ENCODE results near the gene TCF25. TPM values are rescaled to one million over a fixed set of nuclear protein-coding genes. Genes with fewer than 3 reads are reported as not detected.

Gene TCF25
- total RNA-seq, 2 experiments from 2014 or later = 167 to 192 TPM

DNA sequence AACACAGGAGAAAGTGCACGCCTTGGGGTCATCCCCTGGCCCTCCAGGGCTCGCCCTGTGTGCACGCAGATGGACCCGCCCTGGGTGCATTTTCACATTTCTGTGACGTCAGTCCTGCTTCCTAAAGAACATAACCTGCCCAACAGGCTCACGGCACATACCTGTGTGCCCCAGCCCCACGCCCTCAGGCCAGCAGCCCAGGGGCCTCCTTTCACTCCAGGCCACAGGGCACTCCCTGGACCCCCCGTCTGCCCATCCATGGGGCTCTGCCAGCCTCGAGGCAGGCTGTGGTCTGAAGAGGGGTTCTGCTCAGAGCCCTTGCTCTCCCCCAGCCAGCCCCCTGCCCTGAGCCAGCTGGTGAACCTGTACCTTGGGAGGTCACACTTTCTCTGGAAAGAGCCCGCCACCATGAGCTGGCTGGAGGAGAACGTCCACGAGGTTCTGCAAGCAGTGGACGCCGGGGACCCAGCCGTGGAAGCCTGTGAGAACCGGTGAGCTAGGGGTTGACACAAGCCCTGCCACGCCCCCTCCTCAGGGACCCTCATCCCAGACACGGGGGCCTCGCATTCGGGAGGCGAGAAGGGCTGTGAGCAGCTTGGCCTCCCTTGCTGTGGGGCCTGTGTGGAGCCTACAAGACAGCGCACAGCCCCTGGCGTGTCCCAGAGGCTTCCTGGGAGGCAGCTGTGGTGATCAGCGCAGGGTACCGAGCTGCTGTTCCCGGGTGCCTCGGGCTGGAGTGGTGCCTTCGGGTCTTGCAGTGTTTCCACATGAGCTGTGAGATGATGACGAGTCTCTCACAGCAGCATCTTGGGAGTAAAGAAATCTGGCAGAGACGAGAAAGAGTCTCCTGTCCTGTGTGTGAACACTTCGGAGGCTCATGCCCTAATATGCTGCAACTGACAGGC, 31.5 kb downstream of the TCF25 start:
- POLR2A ChIA-PET = interaction anchor here (1.1 kb wide), 1 partner anchor 16 kb away, joined by 3 read pairs; no protein-coding TSS in a partner anchor
- peaks cover 5% of the 10 kb centered on the region for H3K4me1 Mint-ChIP-seq
- CTCF ChIA-PET = no interaction called here
- no peaks in the 10 kb centered on the region for H3K27me3 Mint-ChIP-seq
- H3K36me3 Mint-ChIP-seq (ENCODE audit: low read depth) = peaks cover 47% of the 10 kb centered on the region
- H3K27ac Mint-ChIP-seq = no peak overlapping the region
- no peaks in the 10 kb centered on the region for H3K9me3 Mint-ChIP-seq
- no peak overlapping the region for H3K4me3 Mint-ChIP-seq
- DNase-seq = no peak

DNA sequence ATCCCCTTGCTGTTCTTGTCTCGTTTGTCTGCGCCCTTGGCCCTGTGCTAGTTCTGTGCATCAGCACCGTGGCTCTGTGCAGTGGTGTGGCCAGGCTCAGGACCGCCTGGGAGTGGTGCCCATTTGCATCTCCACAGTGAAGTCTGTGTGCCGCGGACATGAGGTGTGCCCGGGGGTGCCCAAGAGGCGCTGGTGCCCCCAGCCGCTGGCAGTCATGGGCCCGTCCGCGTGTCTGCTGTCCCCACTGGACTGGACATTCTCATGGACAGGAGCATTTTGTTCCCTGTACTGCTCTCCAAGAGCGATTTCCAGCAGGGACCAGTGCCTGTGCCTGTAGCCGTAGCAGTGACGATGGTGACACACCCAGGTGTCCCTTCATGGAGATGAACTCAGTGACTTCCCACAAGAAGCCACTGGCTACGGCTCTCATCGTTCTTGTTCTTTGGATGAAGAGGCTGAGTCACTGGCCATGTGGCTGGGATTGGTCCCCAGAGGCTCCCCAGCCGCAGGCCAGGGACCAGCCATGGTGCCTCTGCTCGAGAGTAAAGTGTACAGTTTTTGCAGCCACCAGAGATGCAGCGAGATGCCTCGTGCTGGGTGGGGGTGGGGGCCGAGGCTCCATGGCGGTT, 32.2 kb downstream of the TCF25 start:
- H3K27ac Mint-ChIP-seq = no peak overlapping the region
- H3K27me3 Mint-ChIP-seq = no peaks in the 10 kb centered on the region
- CTCF ChIA-PET = no interaction called here
- H3K36me3 Mint-ChIP-seq (ENCODE audit: low read depth) = peaks cover 47% of the 10 kb centered on the region
- H3K4me3 Mint-ChIP-seq = no peak overlapping the region
- DNase-seq = no peak
- POLR2A ChIA-PET = interaction anchor here (1.1 kb wide), 1 partner anchor 17 kb away, joined by 3 read pairs; no protein-coding TSS in a partner anchor
- no peaks in the 10 kb centered on the region for H3K9me3 Mint-ChIP-seq
- peaks cover 8% of the 10 kb centered on the region for H3K4me1 Mint-ChIP-seq

DNA sequence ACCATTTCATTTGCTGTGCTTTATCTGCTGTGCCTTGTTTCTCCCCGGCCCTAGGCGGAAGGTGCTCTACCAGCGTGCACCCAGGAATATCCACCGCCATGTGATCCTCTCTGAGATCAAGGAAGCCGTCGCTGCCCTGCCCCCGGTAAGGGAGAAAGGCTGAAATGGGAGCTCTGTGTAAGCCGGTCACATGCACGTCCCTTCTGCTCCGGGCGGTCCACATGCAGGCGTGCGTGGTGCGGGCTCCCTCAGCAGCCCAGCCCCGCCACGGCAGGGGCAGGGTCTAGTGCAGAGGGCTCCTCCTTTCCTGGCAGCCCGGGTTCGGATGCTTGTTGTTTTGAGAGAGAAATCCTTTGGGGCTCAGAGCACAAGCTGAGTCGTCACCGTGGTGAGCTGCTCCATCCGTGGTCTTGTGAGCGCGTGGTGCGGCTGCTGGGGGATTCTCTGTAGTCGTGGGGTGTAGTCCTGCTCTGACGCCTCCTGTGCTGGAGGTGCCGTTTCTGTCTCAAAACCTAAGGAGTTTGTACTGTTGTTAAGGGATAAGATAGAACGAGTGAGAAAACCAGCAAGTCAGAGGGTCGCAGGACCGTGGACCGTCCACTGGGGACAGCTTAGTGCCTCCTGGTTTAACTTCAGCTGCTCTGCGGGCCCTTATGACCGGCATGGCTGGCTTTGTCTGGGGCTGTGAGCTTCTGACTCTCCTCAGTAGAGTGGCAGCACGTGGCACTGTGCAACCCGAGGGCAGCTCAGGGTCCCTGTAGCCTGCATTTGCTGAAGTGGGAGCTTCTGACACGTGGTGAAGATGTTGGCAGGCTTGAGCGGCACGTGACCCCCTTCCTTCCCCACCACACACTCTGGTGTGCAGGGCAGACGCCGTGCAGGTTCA, 33.0 kb downstream of the TCF25 start:
- POLR2A ChIA-PET = interaction anchor here (1.8 kb wide), 1 partner anchor 11 kb away, joined by 8 read pairs; no protein-coding TSS in a partner anchor
- no peaks in the 10 kb centered on the region for H3K9me3 Mint-ChIP-seq
- peaks cover 46% of the 10 kb centered on the region for H3K36me3 Mint-ChIP-seq (ENCODE audit: low read depth)
- no peak overlapping the region for H3K27ac Mint-ChIP-seq
- H3K4me1 Mint-ChIP-seq = peaks cover 10% of the 10 kb centered on the region
- CTCF ChIA-PET = interaction anchor here (1.5 kb wide), 1 partner anchor 45 kb away, joined by 6 read pairs; no protein-coding TSS in a partner anchor
- no peak for DNase-seq
- no peak overlapping the region for H3K4me3 Mint-ChIP-seq
- H3K27me3 Mint-ChIP-seq = no peaks in the 10 kb centered on the region

- Mint-ChIP-seq H3K4me3 (no peak overlapping the region), H3K4me1 (peaks cover 10% of the 10 kb centered on the region), H3K36me3 (ENCODE audit: low read depth) (peaks cover 54% of the 10 kb centered on the region), H3K27me3 (no peaks in the 10 kb centered on the region), H3K9me3 (no peaks in the 10 kb centered on the region), H3K27ac (no peak overlapping the region)
- ChIA-PET CTCF (interaction anchor here (0.6 to 1.5 kb wide), 2 partner anchors 46 to 448 kb away, joined by 4 to 6 read pairs; no protein-coding TSS in a partner anchor), POLR2A (interaction anchor here (1.8 kb wide), 1 partner anchor 10 kb away, joined by 8 read pairs; no protein-coding TSS in a partner anchor)
- no peak for DNase-seq
Observed at GRCh38 chr16:89907055-89907814, 33.8 kb downstream of the TCF25 start.

GRCh38 chr16:89908236-89908635, 34.8 kb downstream of the TCF25 start:
- CTCF ChIA-PET = interaction anchor here (1.5 to 3.0 kb wide), 2 partner anchors 47 to 209 kb away, joined by 6 to 18 read pairs; no protein-coding TSS in a partner anchor

DNA sequence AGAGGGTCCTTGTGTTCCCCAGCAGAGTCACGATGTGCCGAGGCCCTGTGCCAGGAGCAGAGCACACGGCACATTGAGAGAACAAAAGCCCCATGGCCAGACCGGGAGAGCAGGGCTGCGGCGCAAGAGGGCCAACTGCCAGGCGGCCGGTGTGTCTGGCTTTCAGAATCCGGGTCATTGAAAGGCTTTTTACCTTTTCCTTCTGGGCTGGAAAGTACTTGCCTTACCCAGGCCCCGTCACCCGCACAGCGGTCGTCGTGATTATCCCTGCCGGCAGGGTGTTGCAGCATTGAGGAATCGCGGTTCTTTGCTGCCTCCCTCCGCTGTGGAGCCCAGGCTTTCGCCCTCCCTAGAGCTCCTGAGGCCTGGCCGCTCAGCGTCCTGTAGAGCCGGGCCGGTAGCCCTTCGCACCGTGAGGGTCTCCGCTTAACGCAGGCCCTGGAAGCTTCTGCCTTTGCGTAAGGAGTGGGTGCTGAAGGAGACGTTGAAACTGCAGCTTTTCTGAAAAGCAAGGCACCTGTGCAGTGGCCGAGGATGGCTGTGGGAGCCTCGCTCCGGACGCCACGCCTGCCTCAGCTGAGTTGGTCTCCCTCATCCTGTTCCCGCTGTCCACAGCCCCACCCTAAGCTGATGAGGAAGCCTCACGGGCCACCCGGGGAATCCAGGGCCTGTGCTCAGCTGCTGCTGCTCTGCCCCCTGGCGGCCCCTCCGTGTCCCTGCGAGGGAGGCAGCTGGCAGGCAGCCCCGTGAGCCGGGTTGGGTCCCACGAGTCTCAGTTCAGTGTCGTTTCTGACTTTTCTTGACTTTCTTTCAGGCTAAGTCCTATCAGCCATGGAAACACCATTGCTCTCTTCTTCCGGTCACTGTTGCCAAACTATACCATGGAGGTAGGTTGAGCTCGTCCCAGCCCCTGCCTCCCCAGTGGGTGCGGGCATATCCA, 36.7 kb downstream of the TCF25 start:
- no peak overlapping the region for H3K4me3 Mint-ChIP-seq
- H3K9me3 Mint-ChIP-seq = no peaks in the 10 kb centered on the region
- ChIA-PET POLR2A (interaction anchor here (0.8 to 1.7 kb wide), 4 partner anchors 9 to 36 kb away, joined by 3 to 12 read pairs (median 4); partner anchors contain the start of genes MC1R and TCF25), CTCF (interaction anchor here (0.5 to 3.0 kb wide), 27 partner anchors 9 to 1284 kb away, joined by 3 to 18 read pairs (median 4); partner anchors contain the start of genes MC1R, TCF25 and TUBB3)
- H3K36me3 Mint-ChIP-seq (ENCODE audit: low read depth) = peaks cover 55% of the 10 kb centered on the region
- DNase-seq = peak; percentile 77
- no peaks in the 10 kb centered on the region for H3K27me3 Mint-ChIP-seq
- no peak overlapping the region for H3K27ac Mint-ChIP-seq
- H3K4me1 Mint-ChIP-seq = peaks cover 10% of the 10 kb centered on the region

More at GRCh38 chr16:89908236-89908635, 34.8 kb downstream of the TCF25 start:
- Mint-ChIP-seq H3K27me3 (no peaks in the 10 kb centered on the region), H3K9me3 (no peaks in the 10 kb centered on the region), H3K4me3 (no peak overlapping the region), H3K27ac (no peak overlapping the region), H3K36me3 (ENCODE audit: low read depth) (peaks cover 56% of the 10 kb centered on the region), H3K4me1 (peaks cover 10% of the 10 kb centered on the region)
- POLR2A ChIA-PET = interaction anchor here (1.8 kb wide), 1 partner anchor 9 kb away, joined by 8 read pairs; no protein-coding TSS in a partner anchor
- no peak for DNase-seq

DNA sequence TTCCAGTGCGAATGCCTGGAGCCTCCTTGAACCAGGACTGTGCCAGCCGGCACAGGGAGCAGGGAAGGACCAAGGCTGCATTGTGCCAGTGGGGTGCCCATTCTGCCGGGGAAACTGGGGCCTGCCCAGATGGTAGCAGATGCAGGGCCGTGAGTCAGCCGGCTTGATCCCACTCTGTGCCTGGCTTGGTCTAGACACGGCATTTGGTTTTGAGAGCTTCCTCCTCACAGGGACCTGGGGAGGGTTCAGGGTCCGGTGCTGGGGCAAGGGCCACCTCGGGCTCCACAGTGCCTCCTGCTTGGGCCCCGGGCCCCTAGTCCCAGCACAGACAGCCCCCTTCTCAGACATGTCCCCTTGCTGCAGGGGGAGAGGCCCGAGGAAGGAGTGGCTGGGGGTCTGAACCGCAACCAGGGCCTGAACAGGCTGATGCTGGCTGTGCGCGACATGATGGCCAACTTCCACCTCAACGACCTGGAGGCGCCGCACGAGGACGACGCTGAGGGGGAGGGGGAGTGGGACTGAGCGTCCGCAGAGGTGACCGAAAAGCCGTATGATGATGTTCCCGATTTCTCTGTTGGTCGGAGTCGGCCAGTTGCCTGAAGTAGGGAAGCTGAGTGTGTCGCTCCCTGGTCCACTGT, 37.4 kb downstream of the TCF25 start:
- ChIA-PET CTCF (interaction anchor here (0.5 to 3.0 kb wide), 24 partner anchors 8 to 311 kb away, joined by 3 to 18 read pairs (median 4); partner anchors contain the start of genes MC1R, TCF25 and TUBB3), POLR2A (interaction anchor here (0.8 to 1.7 kb wide), 4 partner anchors 8 to 37 kb away, joined by 3 to 12 read pairs (median 4); partner anchors contain the start of genes MC1R and TCF25)
- Mint-ChIP-seq H3K27me3 (no peaks in the 10 kb centered on the region), H3K9me3 (no peaks in the 10 kb centered on the region), H3K36me3 (ENCODE audit: low read depth) (peaks cover 48% of the 10 kb centered on the region), H3K27ac (no peak overlapping the region), H3K4me1 (peaks cover 10% of the 10 kb centered on the region), H3K4me3 (no peak overlapping the region)
- DNase-seq = no peak

- Mint-ChIP-seq H3K9me3 (no peaks in the 10 kb centered on the region), H3K36me3 (ENCODE audit: low read depth) (peaks cover 43% of the 10 kb centered on the region), H3K4me3 (no peak overlapping the region), H3K27ac (no peak overlapping the region), H3K4me1 (peaks cover 12% of the 10 kb centered on the region), H3K27me3 (no peaks in the 10 kb centered on the region)
- ChIA-PET CTCF (interaction anchor here (1.5 to 2.1 kb wide), 3 partner anchors 11 to 205 kb away, joined by 4 to 11 read pairs (median 11); partner anchors contain the start of gene TUBB3), POLR2A (interaction anchor here (1.3 to 1.7 kb wide), 2 partner anchors 7 to 12 kb away, joined by 3 to 6 read pairs; partner anchors contain the start of gene MC1R)
- no peak for DNase-seq
Observed at GRCh38 chr16:89911375-89911774, 38.0 kb downstream of the TCF25 start.

GRCh38 chr16:89912143-89912542, 38.8 kb downstream of the TCF25 start:
- Mint-ChIP-seq H3K9me3 (no peaks in the 10 kb centered on the region), H3K27me3 (no peaks in the 10 kb centered on the region), H3K4me3 (no peak overlapping the region), H3K27ac (no peak overlapping the region), H3K4me1 (peaks cover 12% of the 10 kb centered on the region), H3K36me3 (ENCODE audit: low read depth) (peaks cover 35% of the 10 kb centered on the region)
- ChIA-PET POLR2A (no interaction called here), CTCF (no interaction called here)
- DNase-seq = no peak

- ChIA-PET CTCF (interaction anchor here (0.6 kb wide), 1 partner anchor 86 kb away, joined by 3 read pairs; no protein-coding TSS in a partner anchor), POLR2A (no interaction called here)
- DNase-seq = no peak
- Mint-ChIP-seq H3K36me3 (ENCODE audit: low read depth) (peaks cover 35% of the 10 kb centered on the region), H3K4me1 (peaks cover 17% of the 10 kb centered on the region), H3K9me3 (no peaks in the 10 kb centered on the region), H3K27ac (no peak overlapping the region), H3K27me3 (no peaks in the 10 kb centered on the region), H3K4me3 (no peak overlapping the region)
Observed at GRCh38 chr16:89912627-89913026, 39.2 kb downstream of the TCF25 start.
